Ishikawa (cell line): ENCODE results near the gene PIK3IP1.

Experiments
- CEBPB ChIP-seq: IDR thresholded peaks from 2 replicates; pipeline ENCODE4 v1.6.1; 2012
- CREB1 ChIP-seq: IDR thresholded peaks from 2 replicates; pipeline ENCODE4 v1.6.1; 2012; ENCODE audit warnings: low read depth
- EGR1 ChIP-seq: IDR thresholded peaks from 2 replicates; pipeline ENCODE4 v1.6.1; 2012
- EP300 ChIP-seq: IDR thresholded peaks from 2 replicates; pipeline ENCODE4 v1.6.1; 2012; ENCODE audit warnings: borderline replicate concordance
- FOXM1 ChIP-seq: IDR thresholded peaks from 2 replicates; pipeline ENCODE4 v1.6.1; 2012; ENCODE audit warnings: low read depth, borderline replicate concordance
- NFIC ChIP-seq: IDR thresholded peaks from 2 replicates; pipeline ENCODE4 v1.6.1; 2012
- RAD21 ChIP-seq: IDR thresholded peaks from 2 replicates; pipeline ENCODE4 v1.6.1; 2012; ENCODE audit warnings: low read depth
- REST ChIP-seq: IDR thresholded peaks from 2 replicates; pipeline ENCODE4 v1.6.1; 2012; ENCODE audit warnings: low read depth, mild to moderate bottlenecking
- TAF1 ChIP-seq: IDR thresholded peaks from 2 replicates; pipeline ENCODE4 v1.6.1; 2012; ENCODE audit warnings: low read depth, mild to moderate bottlenecking
- TCF12 ChIP-seq: IDR thresholded peaks from 2 replicates; pipeline ENCODE4 v1.6.1; 2012; ENCODE audit warnings: low read depth
- TEAD4 ChIP-seq: IDR thresholded peaks from 2 replicates; pipeline ENCODE4 v1.6.1; 2012
- YY1 ChIP-seq: IDR thresholded peaks from 2 replicates; pipeline ENCODE4 v1.6.1; 2012; ENCODE audit warnings: low read depth
- ZBTB7A ChIP-seq: IDR thresholded peaks from 2 replicates; pipeline ENCODE4 v1.6.1; 2012; ENCODE audit warnings: low read depth
- TF ChIP-seq, protein P1 (sequence below): IDR thresholded peaks from 2 replicates; pipeline ENCODE4 v1.6.1; 2012
- TF ChIP-seq, protein P2 (sequence below): IDR thresholded peaks from 2 replicates; pipeline ENCODE4 v1.6.1; 2012

PIK3IP1 gene

GRCh38 chr22:31259798-31260473 is 32.4 kb downstream of the PIK3IP1 start:
- TF ChIP-seq EGR1 = no peak
- TF ChIP-seq TAF1 = no peak
- no peak for TF ChIP-seq TCF12
- TF ChIP-seq, protein P1, sequence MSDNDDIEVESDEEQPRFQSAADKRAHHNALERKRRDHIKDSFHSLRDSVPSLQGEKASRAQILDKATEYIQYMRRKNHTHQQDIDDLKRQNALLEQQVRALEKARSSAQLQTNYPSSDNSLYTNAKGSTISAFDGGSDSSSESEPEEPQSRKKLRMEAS = no peak
- TF ChIP-seq YY1 = no peak
- no peak for TF ChIP-seq CREB1
- TF ChIP-seq NFIC = no peak
- TF ChIP-seq, protein P2, sequence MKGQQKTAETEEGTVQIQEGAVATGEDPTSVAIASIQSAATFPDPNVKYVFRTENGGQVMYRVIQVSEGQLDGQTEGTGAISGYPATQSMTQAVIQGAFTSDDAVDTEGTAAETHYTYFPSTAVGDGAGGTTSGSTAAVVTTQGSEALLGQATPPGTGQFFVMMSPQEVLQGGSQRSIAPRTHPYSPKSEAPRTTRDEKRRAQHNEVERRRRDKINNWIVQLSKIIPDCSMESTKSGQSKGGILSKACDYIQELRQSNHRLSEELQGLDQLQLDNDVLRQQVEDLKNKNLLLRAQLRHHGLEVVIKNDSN = no peak
- TF ChIP-seq REST = no peak
- no peak for TF ChIP-seq TEAD4
- TF ChIP-seq CEBPB = no peak
- TF ChIP-seq EP300 = no peak
- no peak for TF ChIP-seq ZBTB7A

GRCh38 chr22:31253949-31254348 is 38.3 kb downstream of the PIK3IP1 start:
- TF ChIP-seq REST = no peak
- TF ChIP-seq, protein P2 = peak; percentile 11; the same call in 1 of the 2 replicates
- TF ChIP-seq NFIC = peak; percentile 74
- peak; percentile 91 for TF ChIP-seq TCF12
- TF ChIP-seq TEAD4 = peak; percentile 86
- TF ChIP-seq CREB1 = no peak
- TF ChIP-seq YY1 = peak; percentile 25; the same call in 1 of the 2 replicates
- no peak for TF ChIP-seq EGR1
- TF ChIP-seq ZBTB7A = no peak
- TF ChIP-seq CEBPB = no peak
- TF ChIP-seq FOXM1 = peak; percentile 66; the same call in 1 of the 2 replicates
- TF ChIP-seq RAD21 = peak; percentile 60
- TF ChIP-seq TAF1 = no peak
- TF ChIP-seq EP300 = peak; percentile 86
- TF ChIP-seq, protein P1 = peak; percentile 82

DNA sequence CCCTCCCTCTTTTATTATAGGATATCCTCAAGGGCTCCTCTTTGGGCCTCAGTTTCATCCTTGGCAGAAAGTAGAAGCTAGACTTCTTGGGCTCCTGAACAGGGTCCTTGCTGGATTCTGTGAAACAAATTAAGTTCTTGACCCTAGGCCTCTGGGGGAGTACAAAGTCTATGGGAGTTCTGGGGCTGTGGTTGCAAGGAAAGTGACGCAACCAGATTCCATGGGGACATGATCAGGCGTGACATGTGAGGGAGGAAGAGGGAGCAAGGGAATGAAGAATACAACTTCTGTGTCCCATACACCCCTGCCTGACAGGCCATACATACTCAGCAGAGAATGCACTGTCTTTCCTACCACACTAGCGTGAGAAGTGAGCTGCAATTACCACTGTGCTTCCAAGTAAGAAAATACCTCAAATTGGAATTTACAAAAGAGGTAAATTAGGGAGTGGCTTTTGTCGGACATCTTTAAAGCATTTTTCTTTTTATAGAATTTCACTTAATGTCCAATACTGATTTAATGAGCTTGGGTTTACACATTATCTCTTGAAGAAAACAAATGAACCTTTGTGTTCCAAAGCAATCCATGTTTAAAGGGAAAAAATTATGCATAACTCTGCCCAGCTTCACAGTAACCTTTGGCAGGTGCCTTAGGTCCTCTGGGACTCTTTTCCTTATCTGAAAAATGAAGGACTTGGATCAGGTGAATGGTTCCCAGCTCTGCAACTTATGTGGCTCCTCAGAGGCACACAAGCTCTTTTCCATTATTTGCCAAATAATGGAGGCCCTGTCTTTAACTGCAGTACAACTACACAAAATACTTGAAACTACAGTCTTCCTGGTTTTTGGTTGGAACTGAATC is 41.3 kb downstream of the PIK3IP1 start:
- TF ChIP-seq YY1 (no peak), ZBTB7A (no peak), TCF12 (no peak), REST (no peak), CEBPB (no peak), CREB1 (no peak), RAD21 (no peak), EP300 (no peak), EGR1 (no peak), TEAD4 (no peak), NFIC (no peak), FOXM1 (no peak)
- TF ChIP-seq, protein P2 = no peak
- TF ChIP-seq, protein P1 = no peak
